GM19397 (cell line): ENCODE measurements around the gene GABPB1.
"Not testable (repeated sequence)": the region's sequence is repeated elsewhere in the genome, so short reads cannot be mapped to it uniquely, and the experiment has no call there.

Experiments used
- ATAC-seq: cut with Tn5 transposase; IDR thresholded peaks from one replicate; pipeline ENCODE4 v1.9.1; 2021; ENCODE audit warnings: mild to moderate bottlenecking, moderate library complexity; ENCODE audit not compliant: unreplicated experiment

GABPB1 gene

GRCh38 chr15:50354838-50355618 is at the start of gene GABPB1:
Gene GABPB1, minus strand, starts transcription at chr15:50355198. Its CDS starts 45,400 bp downstream, at chr15:50309798.
- ATAC-seq, result peak; percentile 52

- not testable (repeated sequence) for ATAC-seq
These were observed 36.6 kb upstream of the GABPB1 start for GRCh38 chr15:50391561-50391960.

GRCh38 chr15:50390554-50391264 is 35.7 kb upstream of the GABPB1 start:
- peak; percentile 76 for ATAC-seq

DNA sequence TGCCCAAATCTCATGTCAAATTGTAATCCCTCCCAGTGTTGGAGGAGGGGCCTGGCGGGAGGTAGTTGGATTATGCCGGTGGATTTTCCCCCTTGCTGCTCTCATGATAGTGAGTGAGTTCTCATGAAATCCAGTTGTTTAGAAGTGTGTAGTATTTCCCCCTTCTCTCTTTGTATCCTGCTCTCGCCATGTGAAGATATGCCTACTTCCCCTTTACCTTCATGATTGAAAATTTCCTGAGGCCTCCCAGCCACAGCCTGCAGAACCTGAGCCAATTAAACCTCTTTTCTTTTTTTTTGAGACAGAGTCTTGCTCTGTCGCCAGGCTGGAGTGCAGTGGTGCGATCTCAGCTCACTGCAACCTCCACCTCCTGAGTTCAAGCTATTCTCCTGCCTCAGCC is 27.4 kb upstream of the GABPB1 start:
- ATAC-seq, result not testable (repeated sequence)

GRCh38 chr15:50381438-50381837 is 26.4 kb upstream of the GABPB1 start:
- no peak for ATAC-seq

GRCh38 chr15:50380089-50380488 is 25.1 kb upstream of the GABPB1 start:
- no peak for ATAC-seq

- ATAC-seq, result not testable (repeated sequence)
These were observed 24.4 kb upstream of the GABPB1 start for GRCh38 chr15:50379413-50379812.

DNA sequence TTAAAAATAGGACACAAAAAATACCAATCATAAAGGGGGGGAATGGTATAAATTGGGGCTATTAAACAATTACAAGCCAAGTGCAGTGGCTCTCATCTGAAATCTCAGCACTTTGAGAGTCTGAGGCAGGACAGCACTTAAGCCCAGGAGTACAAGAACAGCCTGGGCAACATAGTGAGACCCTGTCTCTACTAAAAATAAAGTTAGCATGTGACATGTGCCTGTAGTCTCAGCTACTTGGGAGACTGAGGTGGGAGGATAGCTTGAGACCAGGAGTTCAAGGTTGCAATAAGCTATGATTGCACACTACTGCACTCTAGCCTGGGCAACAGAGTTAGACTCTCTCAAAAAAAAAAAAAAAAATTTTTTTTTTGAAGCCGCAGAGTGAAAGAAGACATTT is 23.8 kb upstream of the GABPB1 start:
- no peak for ATAC-seq

DNA sequence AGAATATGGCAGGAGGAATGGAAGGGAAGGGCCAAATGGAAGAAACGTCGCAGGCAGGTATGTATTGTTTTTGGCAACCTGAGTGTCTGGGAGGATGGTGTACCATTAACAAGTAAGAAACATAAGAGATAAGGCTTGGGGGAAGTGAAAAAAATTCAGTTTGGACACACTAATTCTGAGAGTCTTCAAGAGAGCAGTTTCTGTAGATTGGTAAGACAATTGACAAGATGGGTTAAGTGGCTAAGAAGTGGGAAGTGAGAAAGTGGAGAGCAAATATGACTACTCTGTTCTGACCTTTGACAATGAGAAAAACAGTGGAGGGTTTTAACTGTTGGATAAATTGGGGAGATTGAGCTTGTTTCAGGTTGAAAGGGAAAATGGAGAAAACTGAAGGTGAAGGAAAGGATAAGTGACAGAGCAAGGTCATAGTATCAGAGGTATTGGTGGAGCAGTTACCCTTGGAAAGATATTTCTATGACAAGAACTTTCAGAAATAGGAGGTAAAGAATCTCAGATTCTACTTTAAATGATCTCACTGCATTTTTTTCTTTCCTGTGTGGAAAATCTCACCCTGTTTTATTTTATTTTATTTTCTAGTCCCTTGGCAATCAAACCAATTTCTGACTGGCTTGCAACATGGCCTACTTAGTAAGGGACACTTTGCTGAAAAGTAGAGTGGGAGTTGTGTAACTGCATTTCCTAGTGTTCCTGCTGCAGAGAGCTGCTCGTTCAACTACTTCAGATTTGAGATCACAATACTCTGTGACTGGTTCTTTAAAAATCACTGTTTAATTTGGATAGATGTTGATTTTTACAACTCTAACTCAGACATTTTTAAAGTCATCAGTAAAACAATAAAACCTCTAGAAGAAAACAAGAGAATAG is 23.1 kb upstream of the GABPB1 start:
- peak; percentile 94 for ATAC-seq

DNA sequence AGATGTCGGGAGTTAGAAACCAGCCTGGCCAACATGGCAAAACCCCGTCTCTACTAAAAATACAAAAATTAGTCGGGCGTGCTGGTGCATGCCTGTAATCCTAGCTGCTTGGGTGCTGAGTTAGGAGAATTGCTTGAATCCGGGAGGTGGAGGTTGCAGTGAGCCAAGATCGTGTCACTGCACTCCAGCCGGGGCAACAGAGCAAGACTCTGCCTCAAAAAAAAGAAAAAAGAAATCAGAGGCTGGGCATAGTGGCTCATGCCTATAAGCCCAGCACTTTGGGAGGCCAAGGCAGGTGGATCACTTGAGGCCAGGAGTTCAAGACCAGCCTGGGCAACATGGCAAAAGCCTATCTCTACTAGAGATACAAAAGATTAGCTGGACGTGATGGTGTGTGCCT is 14.6 kb upstream of the GABPB1 start:
- ATAC-seq, result not testable (repeated sequence)

DNA sequence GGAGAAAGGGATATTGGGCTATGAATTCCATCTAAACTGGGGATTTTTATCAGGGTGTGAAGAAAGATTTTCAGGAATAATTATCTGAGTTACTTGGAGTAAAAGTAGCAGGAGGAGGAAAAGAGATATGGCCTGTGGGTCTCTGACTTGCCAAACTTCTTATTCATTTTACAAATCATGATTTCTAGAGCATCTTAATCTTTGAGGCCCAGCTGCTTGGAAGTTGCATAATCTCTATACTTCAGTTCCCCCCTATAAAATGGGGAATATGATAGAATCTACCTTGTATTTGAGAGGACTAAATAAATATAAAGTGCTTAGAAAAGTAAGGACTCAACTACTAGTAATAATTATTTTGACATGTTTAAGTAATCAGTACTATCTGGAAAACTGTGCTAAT is 11.0 kb upstream of the GABPB1 start:
- ATAC-seq, result no peak

GRCh38 chr15:50365570-50365969 is 10.6 kb upstream of the GABPB1 start:
- no peak for ATAC-seq

DNA sequence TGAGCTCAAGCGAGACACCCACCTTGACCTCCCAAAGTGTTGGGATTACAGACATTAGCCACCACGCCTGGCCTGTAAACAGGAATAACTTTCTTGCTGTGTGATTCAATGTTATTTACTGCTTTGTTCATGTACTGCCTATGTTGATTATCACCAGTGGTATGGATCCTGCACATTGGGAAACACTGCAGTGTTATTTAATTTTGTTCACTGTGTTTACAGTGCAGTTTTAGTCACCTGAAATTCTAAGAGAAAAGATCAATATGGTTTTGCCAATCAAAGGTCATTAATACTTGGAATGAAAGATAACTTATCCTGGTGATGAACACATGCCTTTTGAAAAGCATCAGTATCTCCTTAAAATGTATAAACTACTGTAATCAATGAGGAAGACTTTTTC is 8.6 kb upstream of the GABPB1 start:
- ATAC-seq, result no peak

DNA sequence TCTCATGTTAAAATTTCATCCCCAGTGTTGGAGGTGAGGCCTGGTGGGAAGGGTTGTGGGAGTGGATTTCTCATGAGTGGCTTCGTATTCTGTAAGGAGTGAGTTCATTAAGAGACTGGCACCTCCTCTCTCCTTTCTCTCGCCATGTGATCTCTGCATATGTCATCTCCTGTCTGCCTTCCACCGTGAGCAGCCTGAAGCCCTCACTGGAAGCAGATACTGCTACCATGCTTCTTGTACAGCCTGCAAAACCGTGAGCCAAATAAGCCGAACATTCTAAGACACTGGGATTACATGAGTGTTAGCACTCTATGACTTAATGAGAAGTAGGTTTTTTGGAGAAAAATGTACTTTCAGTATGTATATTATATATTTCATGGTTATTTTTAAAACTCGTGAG is 6.8 kb upstream of the GABPB1 start:
- no peak for ATAC-seq

DNA sequence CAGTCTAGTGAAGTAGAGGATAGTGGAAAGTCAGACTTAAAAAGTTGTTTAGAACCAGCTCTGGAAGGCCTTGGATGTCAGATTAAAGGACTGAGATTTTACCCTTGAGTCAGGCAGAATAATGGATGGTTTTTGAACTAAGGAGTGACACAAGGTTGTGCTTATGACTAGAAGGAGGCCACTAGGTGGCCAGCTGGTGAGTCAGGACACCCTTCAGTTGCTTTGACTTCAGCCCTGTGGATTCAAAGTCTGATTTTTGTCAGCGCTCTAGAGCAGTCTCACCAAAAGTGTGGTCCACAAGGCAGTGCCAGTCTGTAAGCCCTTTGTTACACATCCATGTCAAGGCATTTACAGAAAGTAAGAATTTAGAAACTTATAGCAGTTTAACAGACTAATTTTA is 3.8 kb upstream of the GABPB1 start:
- no peak for ATAC-seq

GRCh38 chr15:50355980-50356379 is 982 bp upstream of the GABPB1 start:
- ATAC-seq, result no peak

DNA sequence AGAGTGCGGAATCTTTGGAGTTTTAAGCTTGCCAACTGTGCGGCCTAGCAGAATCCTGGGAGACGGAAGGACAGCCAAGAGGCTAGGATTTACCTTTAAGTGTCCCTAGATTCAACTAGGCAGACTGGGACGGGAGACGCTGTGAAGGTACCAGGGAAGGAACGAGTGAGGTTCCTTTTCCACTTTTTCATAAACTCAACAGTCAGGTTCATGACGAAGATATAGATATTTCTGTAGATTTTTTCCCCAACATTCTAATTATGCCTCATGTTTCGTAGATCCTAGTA is 564 bp upstream of the GABPB1 start:
- no peak for ATAC-seq

- ATAC-seq, result peak; percentile 30
These were observed 792 bp downstream of the GABPB1 start for GRCh38 chr15:50353975-50354837.

GRCh38 chr15:50353251-50353974 is 1.6 kb downstream of the GABPB1 start:
- ATAC-seq, result no peak

- ATAC-seq, result no peak
These were observed 4.4 kb downstream of the GABPB1 start for GRCh38 chr15:50350621-50351020.
